ENCODE measurements around the gene AGBL2.

DNA sequence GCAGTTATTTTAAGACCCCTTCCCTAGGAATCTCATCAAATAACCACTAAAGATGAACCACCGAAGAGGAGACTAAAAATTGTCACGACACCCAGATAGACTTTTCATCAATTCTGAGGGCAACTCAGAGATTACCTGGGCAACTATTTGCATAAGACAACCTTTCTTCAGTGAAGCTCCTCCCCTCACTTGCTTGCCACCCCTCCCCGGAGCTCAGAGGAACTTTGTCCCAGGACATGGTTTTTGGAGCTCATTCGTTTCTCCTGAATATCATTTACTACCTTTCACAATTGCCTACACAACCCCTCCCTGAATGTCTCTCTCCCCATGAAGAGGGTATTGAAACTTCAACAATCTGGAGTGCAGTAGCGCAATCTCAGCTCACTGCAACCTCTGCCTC lies 3.9 kb downstream of the AGBL2 start:
- no peak for TF ChIP-seq POLR2A (IDR thresholded peaks at IDR 0.05)
- TF ChIP-seq CTCF (IDR thresholded peaks at IDR 0.05): no peak
